Sigmoid colon (tissue), 4 donors: ENCODE data around the gene SMIM32.

Source experiments
- CTCF ChIP-seq, 4 experiments: fragments of 450-650 bp in 3 of 4; fragments of 200-600 bp in 1 of 4; IDR thresholded peaks; one replicate each; pipeline ENCODE4 v1.5.1; 2016 to 2019; ENCODE audit warnings: antibody characterized with exemption in 4 of 4, mild to moderate bottlenecking in 3 of 4, moderate library complexity in 2 of 4
- EP300 ChIP-seq, 4 donors: sonication (generic); formaldehyde crosslinking; IDR thresholded peaks; one replicate each; pipeline ENCODE4 v1.6.1; 2017; ENCODE audit warnings: antibody characterized with exemption in 4 of 4
- POLR2A ChIP-seq, 2 donors: fragments of 450-650 bp; IDR thresholded peaks; one replicate each; pipeline ENCODE4 v1.6.1; 2016; ENCODE audit warnings: antibody characterized with exemption in 2 of 2, mild to moderate bottlenecking in 2 of 2, moderate library complexity in 2 of 2
- POLR2AphosphoS5 ChIP-seq, 4 donors: sonication (generic); formaldehyde crosslinking; IDR thresholded peaks; one replicate each; pipeline ENCODE4 v1.6.1; 2017; ENCODE audit warnings: antibody characterized with exemption in 4 of 4

- no peak for TF ChIP-seq CTCF (IDR thresholded peaks at IDR 0.05)
- TF ChIP-seq EP300 (IDR thresholded peaks at IDR 0.05) = no peak
- TF ChIP-seq POLR2A (IDR thresholded peaks at IDR 0.05) = no peak
- no peak for TF ChIP-seq POLR2AphosphoS5 (IDR thresholded peaks at IDR 0.05)
These were observed 51.4 kb downstream of the SMIM32 start for GRCh38 chr5:136141561-136141960.
